T-helper 1 cell treated with Interleukin-12 subunit alpha and Interleukin-12 subunit beta and Interleukin-4 antibody, amounts not matched to agents 30 μg/mL and 1 μg/mL, for 36 hours (primary cell): ENCODE data around the gene SULT2B1.
"Not testable (repeated sequence)": the region's sequence is repeated elsewhere in the genome, so short reads cannot be mapped to it uniquely, and the experiment has no call there.

Experiments used
- H3K27ac Mint-ChIP-seq: one replicate; pipeline ENCODE4 v1.8.0; 2021; ENCODE audit warnings: mild to moderate bottlenecking, mixed read lengths
- H3K27me3 Mint-ChIP-seq: one replicate; pipeline ENCODE4 v1.8.0; 2021; ENCODE audit warnings: low read depth, mixed read lengths
- H3K36me3 Mint-ChIP-seq: one replicate; pipeline ENCODE4 v1.8.0; 2021; ENCODE audit warnings: low read depth, mixed read lengths
- H3K4me1 Mint-ChIP-seq: one replicate; pipeline ENCODE4 v1.8.0; 2021; ENCODE audit warnings: low read depth, mixed read lengths
- H3K4me3 Mint-ChIP-seq: one replicate; pipeline ENCODE4 v1.8.0; 2021; ENCODE audit warnings: mild to moderate bottlenecking, moderate library complexity, mixed read lengths
- H3K9me3 Mint-ChIP-seq: one replicate; pipeline ENCODE4 v1.8.0; 2021; ENCODE audit warnings: mixed read lengths

Gene SULT2B1

DNA sequence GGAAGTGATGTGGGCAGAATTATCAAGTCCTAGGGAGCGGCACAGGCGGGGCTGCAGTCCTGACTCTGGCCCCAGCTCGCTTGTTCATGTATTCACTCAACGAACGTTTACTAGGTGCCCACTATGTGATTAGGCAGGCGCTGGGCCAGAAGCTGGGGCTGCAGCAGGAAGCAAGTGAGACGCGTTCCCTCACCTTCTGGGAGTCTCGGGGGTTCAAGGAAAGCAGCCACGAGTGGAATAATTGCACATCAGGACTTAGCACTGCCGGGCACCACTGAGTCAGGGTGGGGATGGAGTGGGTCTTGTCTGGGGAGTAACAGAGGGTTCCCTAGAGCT, 37.9 kb upstream of the SULT2B1 start:
- Mint-ChIP-seq H3K27ac (peak overlapping the region; percentile 56), H3K4me1 (peaks cover 8% of the 10 kb centered on the region), H3K36me3 (no peaks in the 10 kb centered on the region), H3K4me3 (no peak overlapping the region), H3K27me3 (no peaks in the 10 kb centered on the region), H3K9me3 (no peaks in the 10 kb centered on the region)

DNA sequence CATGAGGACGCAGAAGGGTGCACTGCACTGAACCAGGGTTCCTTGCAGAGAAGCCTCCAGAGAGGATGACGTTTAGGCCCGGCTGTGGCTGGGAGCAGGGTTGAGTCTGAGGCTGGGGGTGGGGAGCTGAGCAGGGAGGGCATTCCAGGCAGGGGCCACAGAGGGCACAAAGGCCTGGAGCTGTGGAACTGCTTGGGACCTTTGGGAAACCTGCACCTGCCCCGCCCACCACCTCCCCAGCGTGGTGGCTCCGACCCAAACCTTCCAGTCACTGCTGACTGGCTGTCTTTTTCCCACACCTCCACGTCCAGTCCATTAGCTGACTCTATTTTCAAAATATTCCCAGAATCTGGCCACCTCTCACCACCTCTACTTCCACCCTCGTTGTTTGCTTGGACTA, 35.4 kb upstream of the SULT2B1 start:
- Mint-ChIP-seq H3K27me3 (no peaks in the 10 kb centered on the region), H3K4me1 (peaks cover 3% of the 10 kb centered on the region)

DNA sequence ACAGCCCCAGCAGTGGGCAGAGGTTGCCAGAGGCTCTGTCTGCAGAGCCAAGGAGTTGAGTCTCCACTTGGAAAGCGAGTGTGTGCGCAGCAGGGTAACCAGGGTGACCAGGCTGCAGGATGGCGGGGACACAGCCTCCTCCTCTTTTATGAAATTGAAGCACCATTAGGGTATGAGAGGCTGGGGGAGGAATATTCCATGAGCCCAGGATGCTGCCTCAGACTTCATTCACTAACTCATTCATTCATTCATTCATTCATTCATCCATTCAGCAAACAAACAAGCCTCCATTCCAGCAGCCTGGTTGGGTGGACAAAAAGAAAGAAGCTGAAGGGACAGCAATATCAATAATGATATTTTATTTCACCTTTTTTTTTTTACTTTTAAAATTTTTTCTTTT, 33.8 kb upstream of the SULT2B1 start:
- H3K36me3 Mint-ChIP-seq: no peaks in the 10 kb centered on the region
- no peak overlapping the region for H3K27ac Mint-ChIP-seq
- no peaks in the 10 kb centered on the region for H3K27me3 Mint-ChIP-seq
- no peak overlapping the region for H3K4me3 Mint-ChIP-seq
- H3K4me1 Mint-ChIP-seq: peaks cover 3% of the 10 kb centered on the region
- no peaks in the 10 kb centered on the region for H3K9me3 Mint-ChIP-seq

More for the DNA sequence above, 35.4 kb upstream of the SULT2B1 start:
- Mint-ChIP-seq H3K9me3 (no peaks in the 10 kb centered on the region), H3K27ac (no peak overlapping the region), H3K36me3 (no peaks in the 10 kb centered on the region), H3K4me3 (no peak overlapping the region)

DNA sequence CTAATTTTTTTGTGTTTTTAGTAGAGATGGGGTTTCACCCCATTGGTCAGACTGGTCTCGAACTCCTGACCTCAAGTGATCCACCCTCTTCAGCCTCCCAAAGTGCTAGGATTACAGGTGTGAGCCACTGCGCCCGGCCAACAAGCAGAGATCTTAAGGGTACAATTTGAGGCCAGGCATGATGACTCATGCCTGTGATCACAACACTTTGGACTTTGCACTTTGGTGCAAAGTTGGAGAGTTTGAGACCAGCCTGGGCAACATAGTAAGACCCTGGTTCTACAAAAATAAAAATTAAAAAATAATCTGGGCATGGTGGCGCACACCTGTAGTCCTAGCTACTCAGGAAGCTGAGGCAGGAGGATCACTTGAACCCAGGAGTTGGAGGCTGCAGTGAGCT, 32.5 kb upstream of the SULT2B1 start:
- H3K4me3 Mint-ChIP-seq, H3K27me3 Mint-ChIP-seq, H3K36me3 Mint-ChIP-seq, H3K4me1 Mint-ChIP-seq, H3K9me3 Mint-ChIP-seq, H3K27ac Mint-ChIP-seq: not testable (repeated sequence)

DNA sequence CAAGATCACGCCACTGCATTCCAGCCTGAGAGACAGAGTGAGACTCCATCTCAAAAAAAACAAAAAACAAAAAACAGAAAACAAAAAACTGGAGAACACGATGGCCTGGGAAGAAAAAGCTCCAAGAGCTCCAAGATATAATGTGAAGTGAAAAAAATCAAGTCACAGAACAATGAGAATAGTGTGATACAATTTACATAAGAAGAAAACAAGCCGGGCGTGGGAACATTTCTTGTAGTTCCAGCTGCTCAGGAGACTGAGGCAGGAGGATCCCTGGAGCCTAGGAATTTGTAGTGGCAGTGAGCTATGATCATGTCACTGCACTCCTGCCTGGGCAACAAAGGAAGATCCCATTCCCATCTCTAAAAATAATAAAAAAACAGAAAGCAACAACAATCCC, 31.8 kb upstream of the SULT2B1 start:
- H3K27me3 Mint-ChIP-seq: no peaks in the 10 kb centered on the region
- no peaks in the 10 kb centered on the region for H3K36me3 Mint-ChIP-seq
- no peak overlapping the region for H3K27ac Mint-ChIP-seq
- H3K4me1 Mint-ChIP-seq: no peaks in the 10 kb centered on the region
- H3K9me3 Mint-ChIP-seq: peaks cover 10% of the 10 kb centered on the region
- H3K4me3 Mint-ChIP-seq: no peak overlapping the region

DNA sequence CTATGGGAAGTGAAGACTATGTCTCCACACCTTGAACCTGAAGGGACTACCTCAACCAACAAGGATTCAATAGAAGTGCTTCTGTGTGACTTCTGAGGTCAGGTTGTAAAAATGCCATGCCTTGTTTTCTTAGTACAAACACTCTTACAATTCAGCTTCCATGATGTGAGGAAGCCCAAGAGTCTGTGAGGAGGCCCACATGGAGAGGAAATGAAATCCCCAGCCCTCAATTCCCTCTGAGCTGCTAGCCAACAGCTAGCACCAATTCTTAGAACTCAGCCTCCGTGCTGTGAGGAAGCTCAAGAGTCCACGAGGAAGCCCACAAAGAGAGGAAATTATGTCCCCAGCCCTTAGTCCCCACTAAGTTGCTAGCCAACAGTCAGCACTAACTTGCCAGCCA, 27.8 kb upstream of the SULT2B1 start:
- Mint-ChIP-seq H3K4me1 (no peaks in the 10 kb centered on the region), H3K27ac (no peak overlapping the region), H3K27me3 (no peaks in the 10 kb centered on the region), H3K9me3 (peaks cover 36% of the 10 kb centered on the region), H3K4me3 (no peak overlapping the region), H3K36me3 (no peaks in the 10 kb centered on the region)

DNA sequence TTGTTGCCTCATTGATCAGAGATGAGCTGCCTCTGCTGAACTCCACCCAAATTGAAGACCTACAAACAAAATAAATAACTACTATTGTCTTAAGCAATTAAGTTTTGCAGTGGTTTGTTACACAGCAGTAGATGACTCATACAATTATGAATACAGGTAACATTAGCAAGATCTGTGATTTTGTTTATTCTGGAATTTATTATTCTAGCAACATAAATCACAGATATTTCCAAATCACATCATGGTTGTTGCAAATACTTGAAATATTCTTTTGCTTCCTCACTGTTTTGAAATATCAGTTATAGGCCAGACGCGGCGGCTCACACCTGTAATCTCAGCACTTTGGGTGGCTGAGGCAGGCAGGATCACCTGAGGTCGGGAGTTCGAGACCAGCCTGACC, 27.2 kb upstream of the SULT2B1 start:
- Mint-ChIP-seq H3K27ac (no peak overlapping the region), H3K9me3 (peaks cover 37% of the 10 kb centered on the region), H3K4me1 (no peaks in the 10 kb centered on the region), H3K27me3 (no peaks in the 10 kb centered on the region), H3K4me3 (no peak overlapping the region), H3K36me3 (no peaks in the 10 kb centered on the region)

DNA sequence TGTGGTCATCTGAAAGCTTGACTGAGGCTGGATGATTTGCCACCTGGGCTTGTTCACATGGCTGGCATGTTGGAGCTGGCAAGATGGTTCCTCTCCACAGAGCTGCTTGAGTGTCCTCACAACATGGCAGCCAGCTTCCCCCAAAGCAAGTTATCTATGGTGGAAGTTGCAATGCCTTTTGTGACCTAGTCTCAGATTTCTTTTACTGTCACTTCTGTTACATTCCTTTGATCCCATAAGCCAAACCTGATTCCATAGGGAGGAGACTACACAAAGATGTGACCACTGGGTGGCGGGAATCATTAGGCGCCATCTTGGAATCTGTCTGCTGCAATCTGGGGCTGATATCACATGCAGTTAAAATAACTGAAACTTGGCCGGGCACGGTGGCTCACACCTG, 22.8 kb upstream of the SULT2B1 start:
- H3K27ac Mint-ChIP-seq: no peak overlapping the region
- H3K4me1 Mint-ChIP-seq: no peaks in the 10 kb centered on the region
- no peak overlapping the region for H3K4me3 Mint-ChIP-seq
- peaks cover 34% of the 10 kb centered on the region for H3K9me3 Mint-ChIP-seq
- H3K36me3 Mint-ChIP-seq: no peaks in the 10 kb centered on the region
- no peaks in the 10 kb centered on the region for H3K27me3 Mint-ChIP-seq

DNA sequence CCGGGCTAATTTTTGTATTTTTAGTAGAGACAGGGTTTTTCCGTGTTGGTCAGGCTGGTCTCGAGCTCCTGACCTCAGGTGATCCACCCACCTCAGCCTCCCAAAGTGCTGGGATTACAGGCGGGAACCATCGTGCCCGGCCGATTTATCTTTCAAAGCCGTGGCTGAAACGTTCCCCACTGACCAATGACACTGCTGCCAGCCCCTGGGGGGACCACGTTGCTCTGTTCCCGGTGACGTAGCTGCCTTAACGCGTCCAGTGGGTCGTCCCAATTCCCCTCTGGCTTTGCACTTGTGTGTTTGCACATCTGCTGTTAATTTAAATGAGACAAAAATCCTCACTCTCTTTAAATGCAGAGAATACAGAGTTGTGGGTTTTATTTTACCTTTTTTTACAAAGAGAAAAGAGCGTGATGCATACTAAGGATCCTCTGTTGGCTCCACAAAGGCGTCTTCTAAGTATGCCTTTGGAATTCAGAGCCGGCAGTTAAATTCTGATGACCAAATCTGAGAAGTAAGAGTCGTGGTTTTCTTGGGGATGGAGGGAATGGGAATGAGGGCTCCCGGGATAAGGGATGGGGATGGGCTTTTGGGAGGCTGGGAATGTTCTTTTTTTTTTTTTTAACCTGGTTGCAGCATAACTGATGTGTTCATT, 21.8 kb upstream of the SULT2B1 start:
- Mint-ChIP-seq H3K4me3 (no peak overlapping the region), H3K4me1 (no peaks in the 10 kb centered on the region), H3K27ac (no peak overlapping the region), H3K9me3 (peaks cover 26% of the 10 kb centered on the region), H3K27me3 (no peaks in the 10 kb centered on the region), H3K36me3 (no peaks in the 10 kb centered on the region)

DNA sequence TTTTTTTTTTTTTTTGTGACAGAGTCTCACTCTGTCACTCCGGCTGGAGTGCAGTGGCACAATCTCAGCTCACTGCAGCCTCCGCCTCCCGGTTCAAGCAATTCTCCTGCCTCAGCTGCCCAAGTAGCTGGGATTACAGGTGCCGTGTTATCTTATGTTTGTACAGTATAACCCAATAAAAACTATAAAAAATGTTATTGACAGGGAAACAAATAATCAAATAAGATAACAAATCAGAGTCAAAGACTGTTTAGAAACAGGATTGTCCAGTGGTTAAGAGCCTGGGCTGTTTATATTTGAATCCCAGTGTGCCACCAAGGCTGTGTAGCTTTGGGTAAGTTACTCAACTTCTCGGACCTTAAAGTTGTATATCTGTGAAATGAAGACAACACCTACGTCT, 21.2 kb upstream of the SULT2B1 start:
- Mint-ChIP-seq H3K9me3 (peaks cover 26% of the 10 kb centered on the region), H3K4me1 (no peaks in the 10 kb centered on the region), H3K4me3 (no peak overlapping the region), H3K27me3 (no peaks in the 10 kb centered on the region), H3K27ac (no peak overlapping the region), H3K36me3 (no peaks in the 10 kb centered on the region)

DNA sequence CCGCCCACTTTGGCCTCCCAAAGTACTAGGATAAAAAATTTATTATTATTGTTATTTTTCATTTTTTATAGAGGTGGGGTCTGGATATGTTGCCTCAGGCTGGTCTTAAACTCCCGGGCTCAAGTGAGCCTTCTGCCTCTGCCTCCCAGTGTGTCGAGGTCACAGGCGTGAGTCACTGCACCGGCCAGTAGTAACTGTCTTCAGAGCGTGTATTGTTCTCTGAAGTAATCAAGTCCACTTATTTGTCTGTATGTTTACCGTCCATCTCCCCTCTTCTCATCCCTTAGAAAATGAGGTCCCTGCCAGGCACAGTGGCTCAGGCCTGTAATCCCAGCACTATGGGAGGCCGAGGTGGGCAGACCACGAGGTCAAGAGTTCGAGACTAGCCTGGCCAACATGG, 18.2 kb upstream of the SULT2B1 start:
- peaks cover 4% of the 10 kb centered on the region for H3K9me3 Mint-ChIP-seq
- H3K4me3 Mint-ChIP-seq: no peak overlapping the region
- no peaks in the 10 kb centered on the region for H3K27me3 Mint-ChIP-seq
- no peak overlapping the region for H3K27ac Mint-ChIP-seq
- H3K36me3 Mint-ChIP-seq: no peaks in the 10 kb centered on the region
- H3K4me1 Mint-ChIP-seq: no peaks in the 10 kb centered on the region

DNA sequence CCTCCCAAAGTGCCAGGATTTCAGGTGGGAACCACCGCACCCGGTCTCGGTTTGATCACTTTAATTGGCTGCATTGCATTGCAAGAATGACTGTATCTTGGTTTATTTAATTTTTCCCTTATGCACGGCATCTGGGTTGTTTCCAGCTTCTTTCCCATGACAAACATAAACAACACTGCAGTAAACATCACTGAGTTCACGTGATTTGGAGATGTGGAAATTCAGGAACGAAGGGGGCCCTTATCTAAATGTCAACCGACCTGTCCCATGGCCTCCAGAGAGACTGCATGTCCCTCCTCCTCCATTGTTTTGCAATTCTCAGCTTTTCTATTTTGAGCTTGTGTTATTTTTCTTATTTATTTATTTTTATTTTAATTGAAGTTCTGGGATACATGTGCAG, 14.4 kb upstream of the SULT2B1 start:
- Mint-ChIP-seq H3K36me3 (no peaks in the 10 kb centered on the region), H3K4me1 (no peaks in the 10 kb centered on the region), H3K4me3 (no peak overlapping the region), H3K27me3 (no peaks in the 10 kb centered on the region), H3K9me3 (no peaks in the 10 kb centered on the region), H3K27ac (no peak overlapping the region)

DNA sequence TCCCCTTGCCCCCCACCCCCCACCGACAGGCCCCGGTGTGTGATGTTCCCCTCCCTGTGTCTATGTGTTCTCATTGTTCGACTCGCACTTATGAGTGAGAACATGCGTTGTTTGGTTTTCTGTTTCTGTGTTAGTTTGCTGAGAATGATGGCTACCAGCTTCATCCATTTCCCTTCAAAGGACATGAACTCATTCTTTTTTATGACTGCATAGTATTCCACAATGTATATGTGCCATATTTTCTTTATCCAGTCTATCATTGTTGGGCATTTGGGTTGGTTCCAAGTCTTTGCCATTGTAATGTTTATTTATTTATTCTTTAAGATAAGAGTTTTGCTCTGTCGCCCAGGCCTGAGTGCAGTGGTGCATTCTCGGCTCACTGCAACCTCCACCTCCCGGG, 13.9 kb upstream of the SULT2B1 start:
- not testable (repeated sequence) for H3K36me3 Mint-ChIP-seq, H3K4me3 Mint-ChIP-seq, H3K9me3 Mint-ChIP-seq, H3K4me1 Mint-ChIP-seq, H3K27me3 Mint-ChIP-seq, H3K27ac Mint-ChIP-seq

DNA sequence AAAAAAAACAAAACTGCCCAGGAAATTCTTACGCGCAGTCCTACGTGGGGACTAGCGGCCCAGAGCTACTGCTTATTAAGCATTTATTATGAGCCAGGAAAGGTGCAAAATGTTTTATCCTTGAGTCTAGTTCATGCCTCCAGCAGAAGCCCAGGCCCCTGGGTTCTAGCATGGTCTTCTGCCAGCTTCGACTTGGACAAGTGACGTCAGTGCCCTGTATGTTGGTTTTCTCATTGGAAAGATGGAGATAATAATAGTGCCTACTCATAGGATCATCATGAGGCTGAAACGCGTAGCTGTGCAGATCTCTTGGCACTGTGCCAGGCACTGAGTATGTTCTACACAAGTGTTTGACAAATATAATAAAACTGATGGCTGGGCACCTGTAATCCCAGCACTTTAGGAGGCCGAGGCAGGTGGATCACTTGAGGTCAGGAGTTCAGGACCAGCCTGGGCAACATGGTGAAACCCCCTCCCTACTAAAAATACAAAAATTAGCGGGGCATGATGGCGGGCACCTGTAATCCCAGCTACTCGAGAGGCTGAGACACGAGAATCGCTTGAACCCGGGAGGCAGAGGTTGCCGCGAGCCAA, 12.4 kb upstream of the SULT2B1 start:
- no peaks in the 10 kb centered on the region for H3K9me3 Mint-ChIP-seq
- H3K27ac Mint-ChIP-seq: no peak overlapping the region
- H3K36me3 Mint-ChIP-seq: no peaks in the 10 kb centered on the region
- H3K4me3 Mint-ChIP-seq: no peak overlapping the region
- H3K27me3 Mint-ChIP-seq: no peaks in the 10 kb centered on the region
- H3K4me1 Mint-ChIP-seq: no peaks in the 10 kb centered on the region

DNA sequence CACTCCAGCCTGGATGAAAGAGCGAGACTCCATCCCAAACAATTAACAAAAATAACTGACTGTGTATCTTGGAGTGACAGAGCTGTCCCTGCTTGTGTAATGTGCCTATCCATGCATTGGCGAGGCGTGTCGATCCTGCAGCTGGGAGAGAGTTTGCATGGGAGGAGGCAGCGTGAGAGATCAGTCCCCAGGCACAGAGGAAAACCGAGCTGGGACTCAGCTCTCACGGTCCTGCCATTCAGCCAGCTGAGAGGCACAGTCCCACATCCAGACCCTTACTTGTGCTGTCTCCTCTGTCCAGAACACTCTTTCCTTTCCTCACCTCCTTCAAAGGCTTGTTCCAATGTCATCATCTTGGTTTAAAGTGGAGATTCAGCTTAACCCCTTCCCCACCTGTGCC, 11.9 kb upstream of the SULT2B1 start:
- H3K27ac Mint-ChIP-seq: no peak overlapping the region
- no peaks in the 10 kb centered on the region for H3K4me1 Mint-ChIP-seq
- no peaks in the 10 kb centered on the region for H3K27me3 Mint-ChIP-seq
- no peaks in the 10 kb centered on the region for H3K36me3 Mint-ChIP-seq
- H3K9me3 Mint-ChIP-seq: no peaks in the 10 kb centered on the region
- H3K4me3 Mint-ChIP-seq: no peak overlapping the region

DNA sequence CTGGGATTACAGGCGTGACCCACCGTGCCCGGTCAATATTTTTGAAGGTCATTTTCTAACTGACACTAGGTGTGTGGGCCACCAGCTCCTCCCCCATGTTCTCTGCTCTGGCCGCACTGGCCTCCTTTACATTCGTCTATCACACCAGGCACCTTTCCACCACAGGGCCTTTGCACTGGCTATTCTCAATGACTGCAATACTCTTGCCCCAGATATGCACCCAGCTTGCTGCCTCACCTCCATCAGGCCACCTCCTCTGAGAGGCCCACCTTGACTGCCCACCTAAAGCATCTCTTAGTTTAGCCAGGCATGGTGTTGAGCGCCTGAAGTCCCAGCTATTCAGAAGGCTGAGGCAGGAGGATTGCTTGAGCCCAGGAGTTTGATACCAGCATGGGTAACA, 10.2 kb upstream of the SULT2B1 start:
- Mint-ChIP-seq H3K9me3 (no peaks in the 10 kb centered on the region), H3K27me3 (no peaks in the 10 kb centered on the region), H3K4me3 (no peak overlapping the region), H3K4me1 (no peaks in the 10 kb centered on the region), H3K36me3 (no peaks in the 10 kb centered on the region), H3K27ac (no peak overlapping the region)
